ENCODE data around the gene SEC62. TPM values are rescaled to one million over a fixed set of nuclear protein-coding genes. Genes with fewer than 3 reads are reported as not detected.

Gene SEC62
- total and polyA plus RNA-seq, 2 of the 4 experiments (the other 2 are of a cell fraction) = 33.2 to 36.6 TPM

GRCh38 chr3:170038434-170039110 lies 72.0 kb downstream of the SEC62 start:
- Histone ChIP-seq H4K5ac (ENCODE audit: low read depth, low read length) (no peak overlapping the region), H3K9me3 (ENCODE audit: control insufficient read depth, insufficient read depth, low read length) (no peaks in the 10 kb centered on the region), H3K4me3 (ENCODE audit: insufficient read depth, low read depth, low read length) (peak overlapping the region; percentile 56), H2AFZ (replicated peaks; ENCODE audit: low read length, poor library complexity) (peak overlapping the region; percentile 77), H3K14ac (replicated peaks; ENCODE audit: low read depth, low read length) (no peak overlapping the region), H3K4me2 (ENCODE audit: low read depth, low read length) (peak overlapping the region; percentile 83), H3K27ac (ENCODE audit: insufficient read depth, low read length) (no peak overlapping the region), H3K23ac (ENCODE audit: low read depth, low read length) (no peak overlapping the region), H3K79me1 (ENCODE audit: low read depth in 1 of 2, low read length in 2 of 2) (no peaks in the 10 kb centered on the region), H2BK20ac (ENCODE audit: low read depth, low read length) (no peak overlapping the region), H3K18ac (ENCODE audit: low read depth, low read length) (no peak overlapping the region), H4K8ac (ENCODE audit: low read depth in 2 of 2, low read length in 2 of 2) (no peak overlapping the region), H3K27me3 (ENCODE audit: control insufficient read depth, insufficient read depth, low read length) (peaks cover 46% of the 10 kb centered on the region), H3K9me1 (ENCODE audit: insufficient read depth, low read length) (no peaks in the 10 kb centered on the region), H2BK5ac (ENCODE audit: low read depth, low read length, poor library complexity, severe bottlenecking) (no peak overlapping the region), H3K4me1 (ENCODE audit: control insufficient read depth, insufficient read depth, low read length) (no peaks in the 10 kb centered on the region), H2BK120ac (ENCODE audit: low read depth, low read length) (no peak overlapping the region), H2AK5ac (ENCODE audit: low read depth, low read length) (no peak overlapping the region), H4K20me1 (ENCODE audit: insufficient read depth, low read length) (no peaks in the 10 kb centered on the region), H3K4ac (ENCODE audit: low read depth, low read length) (no peak overlapping the region), H2AK9ac (replicated peaks; ENCODE audit: low read depth, low read length, poor library complexity) (no peak overlapping the region), H4K91ac (ENCODE audit: insufficient read depth, low read depth, low read length) (no peak overlapping the region), H3K9ac (ENCODE audit: low read depth, low read length) (no peak overlapping the region), H3K56ac (ENCODE audit: extremely low read depth, insufficient read depth, low read length) (no peak overlapping the region), H3K36me3 (ENCODE audit: control insufficient read depth, insufficient read depth, low read length) (no peaks in the 10 kb centered on the region), H2BK15ac (ENCODE audit: low read depth, low read length) (no peak overlapping the region)
- TF ChIP-seq USF2 (IDR thresholded peaks at IDR 0.05; ENCODE audit: low read depth, low read length) = no peak
- TF ChIP-seq CTCF (conservative IDR thresholded peaks at IDR 0.05; ENCODE audit: low read depth, low read length) = no peak
- TF ChIP-seq SMC3 (IDR thresholded peaks at IDR 0.05; ENCODE audit: low read depth, low read length) = no peak
- TF ChIP-seq MXI1 (IDR thresholded peaks at IDR 0.05; ENCODE audit: borderline replicate concordance, low read depth, low read length) = no peak
- no peak for TF ChIP-seq CHD1 (IDR thresholded peaks at IDR 0.05; ENCODE audit: low read depth, low read length)
- no peak for TF ChIP-seq BHLHE40 (IDR thresholded peaks at IDR 0.05; ENCODE audit: low read depth, low read length)
- no peak for TF ChIP-seq RCOR1 (IDR thresholded peaks at IDR 0.05; ENCODE audit: insufficient replicate concordance, low read length)
- no peak for TF ChIP-seq RAD21 (IDR thresholded peaks at IDR 0.05; ENCODE audit: low read length)
- no peak for TF ChIP-seq NFE2L2 (IDR thresholded peaks at IDR 0.05; ENCODE audit: low read depth, low read length)
- no peak for TF ChIP-seq MAFK (IDR thresholded peaks at IDR 0.05; ENCODE audit: low read depth, low read length)
- TF ChIP-seq CEBPB (IDR thresholded peaks at IDR 0.05; ENCODE audit: low read depth, low read length) = no peak
- BruUV-seq (replicated peaks) = no TSS peak
- no peak for ATAC-seq (ENCODE audit: low read depth)
- DNase-seq = no peak
- 0% methylated on average over 16 of the region's 51 CpGs; no CpG with 5 or more reads in 1 of the 2 experiments for WGBS, 2 experiments (ENCODE audit: extremely low coverage in 2 of 2, insufficient read length in 1 of 2)
- in situ Hi-C loops (cut with MboI; ENCODE audit: low sequenced_read_pairs) (no loop called here), intact Hi-C loops (cut with micrococcal nuclease) (no loop called here), dilution Hi-C loops (cut with HindIII; ENCODE audit: low sequenced_read_pairs, unreplicated experiment) (no loop called here)
- POLR2A ChIA-PET (ENCODE audit: unreplicated experiment) = no interaction called here
- CTCF ChIA-PET = interaction anchor here (1.0 kb wide), 1 partner anchor 907 kb away, joined by 3 read pairs; no protein-coding TSS in a partner anchor
